Thyroid gland (tissue), 4 donors: ENCODE measurements around the gene IKZF2.

Experiments used
- POLR2A ChIP-seq, 2 donors: fragments of 450-650 bp; IDR thresholded peaks; one replicate each; pipeline ENCODE4 v1.6.1; 2017; ENCODE audit warnings: antibody characterized with exemption in 2 of 2, mild to moderate bottlenecking in 2 of 2, moderate library complexity in 1 of 2
- TF ChIP-seq, protein P1 (sequence below), 6 experiments: fragments of 200-600 bp in 3 of 6; fragments of 450-650 bp in 3 of 6; sonication (generic) in 3 of 6; IDR thresholded peaks; one replicate each; pipeline ENCODE4 v1.5.1; 2016 to 2019; ENCODE audit warnings: antibody characterized with exemption in 6 of 6, mild to moderate bottlenecking in 2 of 6, inconsistent platforms in 1 of 6, moderate library complexity in 1 of 6

- TF ChIP-seq, protein P1, sequence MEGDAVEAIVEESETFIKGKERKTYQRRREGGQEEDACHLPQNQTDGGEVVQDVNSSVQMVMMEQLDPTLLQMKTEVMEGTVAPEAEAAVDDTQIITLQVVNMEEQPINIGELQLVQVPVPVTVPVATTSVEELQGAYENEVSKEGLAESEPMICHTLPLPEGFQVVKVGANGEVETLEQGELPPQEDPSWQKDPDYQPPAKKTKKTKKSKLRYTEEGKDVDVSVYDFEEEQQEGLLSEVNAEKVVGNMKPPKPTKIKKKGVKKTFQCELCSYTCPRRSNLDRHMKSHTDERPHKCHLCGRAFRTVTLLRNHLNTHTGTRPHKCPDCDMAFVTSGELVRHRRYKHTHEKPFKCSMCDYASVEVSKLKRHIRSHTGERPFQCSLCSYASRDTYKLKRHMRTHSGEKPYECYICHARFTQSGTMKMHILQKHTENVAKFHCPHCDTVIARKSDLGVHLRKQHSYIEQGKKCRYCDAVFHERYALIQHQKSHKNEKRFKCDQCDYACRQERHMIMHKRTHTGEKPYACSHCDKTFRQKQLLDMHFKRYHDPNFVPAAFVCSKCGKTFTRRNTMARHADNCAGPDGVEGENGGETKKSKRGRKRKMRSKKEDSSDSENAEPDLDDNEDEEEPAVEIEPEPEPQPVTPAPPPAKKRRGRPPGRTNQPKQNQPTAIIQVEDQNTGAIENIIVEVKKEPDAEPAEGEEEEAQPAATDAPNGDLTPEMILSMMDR (IDR thresholded peaks at IDR 0.05), result no peak
- no peak for TF ChIP-seq POLR2A (IDR thresholded peaks at IDR 0.05)
Measured at GRCh38 chr2:213122725-213123124, 28.7 kb downstream of the IKZF2 start.
